ENCODE results near the gene UCP1.

The UCP1 gene

DNA sequence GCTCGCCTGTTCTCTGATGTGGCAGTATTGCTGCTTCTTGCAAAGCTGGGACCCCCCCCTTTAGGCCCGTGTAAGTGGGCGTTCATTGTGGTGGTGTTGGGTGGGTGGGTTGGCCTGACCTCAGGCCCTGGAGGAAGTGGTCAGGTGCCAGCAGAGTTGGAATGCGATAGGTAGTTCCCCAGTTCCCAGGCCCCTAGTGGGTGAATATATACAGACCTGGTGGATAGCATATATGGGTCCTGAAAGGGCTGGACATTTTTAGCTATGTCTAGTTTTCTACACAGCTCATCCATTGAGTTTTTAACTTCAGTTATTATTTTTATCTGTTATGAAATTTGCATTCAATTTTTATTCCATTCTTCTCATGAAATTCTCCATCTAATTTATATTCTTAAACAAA lies 35.8 kb upstream of the UCP1 start:
- TF ChIP-seq CTCF (IDR thresholded peaks at IDR 0.05), result no peak

- TF ChIP-seq CTCF (IDR thresholded peaks at IDR 0.05), result no peak
These were observed 34.5 kb upstream of the UCP1 start for GRCh38 chr4:140603286-140603685.

DNA sequence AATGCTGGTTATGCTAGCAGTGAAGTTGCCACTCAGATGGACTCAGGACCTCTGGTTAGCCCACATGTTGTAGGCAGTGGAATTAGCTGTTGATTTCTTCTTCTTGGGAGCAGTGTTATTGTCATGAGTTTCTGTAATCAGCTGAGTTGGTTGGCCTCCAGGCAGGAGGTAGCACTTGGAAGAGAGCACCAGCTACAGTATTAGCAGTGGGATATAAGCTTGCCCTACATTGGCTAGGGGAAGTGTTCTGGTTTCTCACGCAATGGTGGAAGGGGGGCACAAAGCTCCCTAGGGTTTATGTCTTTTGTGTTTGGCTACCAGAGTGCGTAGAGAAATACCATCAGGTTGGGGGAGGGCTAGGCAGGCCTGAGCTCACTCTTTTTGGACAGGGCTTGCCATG lies 34.0 kb upstream of the UCP1 start:
- no peak for TF ChIP-seq CTCF (IDR thresholded peaks at IDR 0.05)

- TF ChIP-seq CTCF (IDR thresholded peaks at IDR 0.05), result no peak
These were observed 31.6 kb upstream of the UCP1 start for GRCh38 chr4:140600408-140600807.

DNA sequence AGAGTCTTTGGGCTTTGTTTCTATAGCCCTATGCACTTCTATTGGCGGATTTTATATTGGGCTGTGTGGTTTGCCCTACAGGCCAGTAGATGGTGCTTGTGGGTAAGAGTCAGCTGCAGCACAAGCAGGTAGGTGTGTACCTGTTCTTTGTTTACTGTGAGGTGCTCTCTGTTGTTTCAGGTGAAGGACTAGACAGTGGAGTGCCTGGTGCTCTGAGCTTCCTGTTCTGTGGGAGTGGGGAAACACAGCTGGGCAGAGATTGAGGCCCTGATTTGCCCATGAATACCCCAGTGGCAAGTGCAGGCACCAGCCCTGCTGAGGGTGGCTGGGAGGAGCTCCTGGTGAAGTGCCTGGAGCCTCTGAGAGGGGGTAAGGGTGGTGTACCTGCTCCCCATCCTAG lies 26.3 kb upstream of the UCP1 start:
- TF ChIP-seq CTCF (IDR thresholded peaks at IDR 0.05), result peak; percentile 70

DNA sequence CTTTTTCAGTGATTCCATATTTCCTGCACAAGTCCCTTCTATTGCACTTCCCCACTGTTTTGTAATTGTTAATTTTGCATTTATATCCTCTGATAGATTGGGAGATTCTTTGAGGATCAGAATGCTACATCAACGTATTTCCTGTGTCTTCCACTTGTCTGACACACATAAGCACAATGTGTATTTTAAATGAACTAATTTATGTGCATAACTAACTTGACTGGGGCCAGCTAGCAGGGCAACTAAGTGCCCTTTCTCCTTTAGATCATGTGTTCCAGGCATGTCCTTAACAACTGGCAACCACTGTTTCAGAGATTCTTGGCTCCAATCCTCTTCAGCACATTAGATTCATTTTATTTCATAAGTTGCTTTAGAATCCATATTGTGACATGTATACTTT lies 15.7 kb upstream of the UCP1 start:
- no peak for TF ChIP-seq CTCF (IDR thresholded peaks at IDR 0.05)

- TF ChIP-seq CTCF (IDR thresholded peaks at IDR 0.05), result no peak
These were observed 12.3 kb upstream of the UCP1 start for GRCh38 chr4:140581078-140581477.

GRCh38 chr4:140579278-140579677 lies 10.5 kb upstream of the UCP1 start:
- no peak for TF ChIP-seq CTCF (IDR thresholded peaks at IDR 0.05)
